Measurements from ENCODE around the gene RAPGEF1.

The RAPGEF1 gene

DNA sequence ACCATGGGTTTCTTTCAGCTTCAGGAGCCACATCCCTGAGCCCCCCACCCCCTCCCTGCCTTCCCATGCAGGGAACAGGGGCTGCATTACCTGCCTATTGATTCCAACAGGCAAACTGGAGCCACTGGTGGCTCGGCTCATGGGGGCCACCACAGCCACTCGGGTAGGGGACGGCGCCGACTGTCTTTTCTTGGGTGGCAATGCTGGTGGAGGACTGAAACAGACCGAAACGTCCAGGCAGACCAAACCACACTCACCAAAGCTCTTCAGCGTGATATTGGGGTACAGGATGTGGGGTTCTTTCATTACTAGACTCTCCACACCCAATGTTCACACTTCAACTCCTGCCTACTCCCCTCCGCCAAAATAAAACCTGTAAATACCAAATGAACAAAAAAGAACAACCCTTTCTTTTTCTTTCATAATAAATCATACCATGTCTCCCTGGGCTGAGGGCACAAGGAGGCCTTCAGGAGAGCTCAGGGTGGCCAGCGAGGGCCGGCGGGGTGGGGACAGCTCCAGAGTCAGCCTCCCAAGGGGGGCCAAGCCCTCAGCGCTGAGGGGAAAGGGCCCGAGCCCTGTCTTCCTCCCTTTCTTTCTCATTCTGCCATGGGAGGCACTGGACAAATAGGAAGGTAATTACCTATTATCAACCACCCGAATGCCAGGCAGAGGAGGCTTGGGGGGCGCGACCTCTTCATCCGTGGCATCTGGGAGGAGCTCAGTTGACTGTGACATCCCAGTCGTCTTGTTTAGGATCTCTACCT is 111.2 kb downstream of the RAPGEF1 start:
- DNase-seq, result no peak

DNA sequence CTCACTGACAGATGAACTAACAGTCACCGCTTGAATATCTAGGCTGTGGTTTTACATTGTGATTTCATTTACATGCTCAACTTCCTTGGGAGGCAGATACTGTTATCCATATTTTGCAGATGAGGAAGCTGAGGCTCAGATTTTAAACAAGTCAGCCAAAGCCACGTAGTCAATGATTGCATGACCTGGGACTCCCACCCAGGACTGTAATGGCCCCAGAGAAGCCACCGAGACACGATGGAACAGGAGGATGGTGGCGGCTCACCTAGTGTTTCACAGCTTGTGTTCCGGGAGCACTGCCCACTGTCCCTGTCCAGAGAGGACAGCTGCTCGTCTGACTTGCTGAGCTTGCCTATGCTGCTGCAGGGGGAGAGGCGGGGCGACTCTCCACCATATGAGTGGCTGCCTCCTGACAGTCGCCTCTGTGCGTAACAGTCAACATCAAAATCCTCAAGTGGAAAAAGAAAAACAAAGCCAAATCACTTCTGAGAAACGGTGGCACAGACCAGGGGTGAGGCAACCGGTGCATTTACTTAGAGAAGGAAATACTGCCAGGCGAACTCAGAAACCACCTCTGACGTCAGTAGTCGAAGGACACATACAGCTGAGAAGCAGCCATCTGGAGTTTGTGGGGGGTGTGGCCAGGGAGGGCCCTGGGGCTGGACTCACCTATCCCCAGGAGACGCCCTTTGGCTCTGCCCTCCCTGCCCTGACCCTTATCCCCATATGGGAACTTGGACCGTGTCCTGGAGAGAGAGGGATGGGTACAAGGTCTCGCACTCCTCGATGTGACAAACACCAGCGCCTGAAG is 112.0 kb downstream of the RAPGEF1 start:
- DNase-seq, result no peak

DNA sequence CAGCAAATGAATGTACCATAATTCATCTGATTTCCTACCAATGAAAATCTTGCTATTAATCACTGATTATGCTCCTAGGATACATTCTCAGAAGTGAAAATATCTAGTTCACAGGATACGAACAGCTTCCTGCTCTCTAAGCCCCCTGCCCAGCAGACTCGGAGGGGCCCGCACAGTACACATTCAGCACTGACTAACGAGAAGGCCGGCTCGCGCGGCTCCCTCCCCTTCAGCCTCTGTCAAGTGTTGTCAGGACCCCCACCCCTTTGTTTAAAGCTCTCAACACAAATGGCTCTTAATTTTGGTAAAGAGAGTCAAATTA is 112.6 kb downstream of the RAPGEF1 start:
- DNase-seq, result no peak

DNA sequence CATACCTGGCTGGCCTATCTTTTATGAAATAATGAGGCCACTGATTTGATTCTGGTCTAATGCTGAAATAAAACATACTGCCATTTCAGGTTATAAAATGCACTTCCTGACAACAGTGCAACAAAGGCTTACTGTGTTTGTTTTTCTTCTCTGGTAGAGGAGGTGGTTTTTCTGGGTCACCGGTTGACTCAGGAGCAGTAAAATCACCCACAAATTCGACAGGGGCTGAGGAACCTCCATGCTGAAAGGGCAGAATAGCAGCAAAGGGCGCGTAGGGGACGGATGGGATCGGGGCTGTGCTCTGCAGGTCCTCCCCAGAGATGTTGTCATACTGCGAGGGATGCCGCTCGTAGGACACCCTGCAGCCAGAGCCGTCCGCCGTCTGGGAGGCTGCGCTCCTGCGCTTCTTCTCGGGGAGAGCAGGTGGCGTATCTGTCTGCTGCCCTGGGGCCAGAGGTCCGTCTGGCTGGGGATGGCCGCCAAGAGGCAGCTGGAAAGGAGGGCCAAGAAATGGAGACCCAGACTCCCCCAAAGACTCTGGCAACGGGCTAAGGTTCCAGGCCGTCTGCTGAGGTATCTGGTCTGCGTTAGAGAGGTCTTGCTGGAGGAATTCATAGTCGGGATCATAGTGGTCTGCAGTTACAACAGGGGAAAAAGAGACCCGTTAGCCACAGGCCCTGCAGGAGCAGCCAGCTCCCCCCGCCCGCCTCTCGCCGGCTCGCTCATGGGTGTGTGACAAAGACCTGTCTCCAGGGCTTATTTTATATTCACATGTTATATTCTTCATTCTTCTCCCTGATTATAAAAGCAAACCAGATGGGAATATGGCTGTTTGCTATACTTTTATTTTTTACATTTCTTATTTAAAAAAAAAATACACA is 113.8 kb downstream of the RAPGEF1 start:
- DNase-seq, result no peak

DNA sequence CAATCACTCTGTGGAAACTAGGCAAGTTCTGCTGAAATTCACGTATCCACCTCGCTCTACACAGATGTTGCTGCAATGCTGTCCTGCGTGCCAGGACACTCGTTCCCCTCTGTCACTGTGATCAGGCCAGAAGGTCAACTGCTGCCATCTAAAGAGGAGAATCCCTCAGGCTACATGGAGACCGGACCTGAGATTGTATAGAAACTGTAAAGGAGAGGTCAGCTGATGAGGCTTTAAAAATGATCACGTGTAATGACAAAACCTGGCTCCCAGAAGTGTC is 114.4 kb downstream of the RAPGEF1 start:
- no peak for DNase-seq

DNA sequence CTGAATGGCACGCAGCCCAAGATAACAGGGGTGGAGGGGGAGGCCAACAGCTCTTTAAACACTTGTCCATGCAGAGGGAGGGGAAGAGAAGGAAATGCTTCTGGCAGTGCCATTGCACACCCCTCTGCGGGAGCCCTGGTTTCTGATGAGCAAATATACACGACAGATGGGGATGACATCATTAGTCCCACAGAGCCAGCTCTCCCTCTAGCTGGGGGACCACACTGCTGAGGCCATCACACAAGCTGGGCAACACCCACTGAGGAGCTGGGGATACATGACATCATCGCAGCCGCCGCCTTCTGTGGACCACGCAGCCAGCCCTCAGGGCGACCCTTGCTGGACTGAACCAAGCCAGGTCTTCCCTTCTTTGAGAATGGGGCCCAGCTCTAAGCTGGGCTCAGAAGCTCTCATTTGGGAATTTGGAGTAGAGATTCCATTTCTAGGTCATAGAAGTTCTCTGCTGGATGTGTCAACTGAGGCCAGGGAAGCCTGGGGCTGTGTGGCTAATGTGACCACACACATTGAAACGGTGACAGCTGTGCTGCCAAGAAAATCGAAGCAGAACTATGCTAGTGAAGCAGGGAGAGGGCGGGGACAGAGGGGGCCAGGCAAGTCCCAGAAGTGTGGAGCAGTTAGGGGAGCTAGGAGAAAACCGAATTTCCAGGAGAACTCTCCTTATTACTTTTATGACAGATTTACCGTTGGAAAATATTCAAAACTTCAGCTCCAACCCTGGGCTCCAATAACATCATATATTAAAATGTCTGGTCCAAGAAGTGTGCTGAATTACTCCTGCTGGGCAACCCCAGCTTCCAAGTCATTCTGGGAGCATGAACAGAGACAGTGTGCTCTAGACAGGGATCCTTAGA is 115.0 kb downstream of the RAPGEF1 start:
- no peak for DNase-seq

DNA sequence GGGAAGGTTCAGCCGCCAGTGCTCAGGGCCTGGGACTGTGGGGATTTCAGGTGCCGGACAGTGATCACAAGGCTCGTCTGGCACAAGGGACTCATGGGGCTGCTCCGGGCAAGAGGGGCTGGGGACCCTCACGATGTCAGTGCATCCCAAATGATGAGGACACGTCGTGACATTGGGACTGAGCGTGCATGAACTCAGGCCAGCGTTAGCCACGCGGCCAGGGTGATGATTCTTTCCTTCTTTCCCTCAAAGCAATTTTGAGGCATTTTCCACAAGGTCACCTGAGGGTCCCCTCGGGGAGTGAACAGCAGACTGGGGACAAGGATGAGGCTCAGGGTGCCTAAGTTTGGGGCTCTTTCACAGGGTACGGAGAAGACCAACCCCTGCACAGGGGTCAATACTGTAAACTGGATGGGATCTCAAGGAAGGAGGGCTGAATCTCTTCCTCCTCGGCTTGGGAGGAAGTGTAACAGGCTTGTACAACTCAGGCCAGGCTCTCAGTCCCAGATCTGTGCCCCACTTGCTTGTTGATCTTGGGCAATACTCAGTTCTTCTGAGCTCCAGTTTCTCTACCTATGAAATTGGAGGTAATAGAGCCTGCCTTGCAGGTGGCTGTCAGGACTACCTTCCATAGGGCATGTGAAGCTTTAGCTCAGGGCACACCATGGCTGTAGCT is 116.1 kb downstream of the RAPGEF1 start:
- DNase-seq, result no peak

DNA sequence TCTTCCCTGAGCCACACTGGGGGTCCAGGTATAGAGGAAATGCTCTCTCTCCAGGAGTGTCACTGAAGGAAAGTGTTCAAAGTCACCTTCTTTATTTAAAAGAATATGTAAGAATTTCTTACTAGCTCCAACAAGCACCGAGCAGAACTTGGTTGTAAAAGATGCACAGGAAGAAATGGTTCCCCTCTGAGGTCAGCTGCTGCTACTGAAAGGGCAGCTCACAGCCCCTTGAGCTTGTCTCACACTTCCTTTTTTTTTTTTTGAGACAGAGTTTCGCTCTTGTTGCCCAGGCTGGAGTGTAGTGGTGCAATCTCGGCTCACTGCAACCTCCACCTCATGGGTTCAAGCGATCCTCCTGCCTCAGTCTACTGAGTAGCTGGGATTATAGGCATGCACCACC is 117.4 kb downstream of the RAPGEF1 start:
- DNase-seq, result no peak

DNA sequence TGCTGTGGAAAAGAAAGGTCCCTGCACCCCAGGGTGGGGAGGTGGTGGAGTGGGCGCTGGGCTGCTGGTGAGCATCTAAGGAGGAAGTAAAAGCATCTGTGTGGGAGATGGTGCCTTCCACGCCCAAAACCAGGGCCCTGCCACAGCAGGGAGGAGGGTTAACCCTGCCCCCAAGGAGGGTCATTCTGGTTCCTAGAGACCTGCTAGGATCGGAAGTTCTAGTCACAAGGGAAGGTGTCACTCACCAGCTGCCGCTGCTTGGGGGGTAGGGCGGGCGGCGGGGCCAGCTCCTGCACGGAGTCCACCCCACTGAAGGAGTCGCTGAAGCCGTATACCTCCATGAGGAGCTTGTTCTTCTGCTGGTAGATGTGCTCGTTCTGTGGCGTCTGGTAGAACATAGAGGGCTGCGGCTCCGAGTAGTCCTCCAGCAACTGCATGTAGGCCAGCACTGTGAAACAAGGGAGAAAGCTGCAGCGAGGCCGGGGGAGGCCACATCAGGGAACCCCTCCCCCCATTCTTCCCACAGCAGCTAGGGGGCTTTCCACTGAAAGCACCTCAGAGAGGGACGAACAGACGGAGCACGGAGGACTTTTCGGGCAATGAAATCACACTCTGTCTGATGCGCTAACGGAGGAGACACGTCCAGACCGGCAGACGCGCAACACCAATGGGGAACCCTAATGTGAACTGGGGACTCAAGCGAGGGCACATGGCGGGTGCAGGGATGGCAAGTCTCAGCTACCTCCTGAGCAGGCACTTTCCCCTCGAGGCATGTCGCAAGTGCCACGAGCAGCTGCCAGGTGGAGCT is 118.1 kb downstream of the RAPGEF1 start:
- no peak for DNase-seq

DNA sequence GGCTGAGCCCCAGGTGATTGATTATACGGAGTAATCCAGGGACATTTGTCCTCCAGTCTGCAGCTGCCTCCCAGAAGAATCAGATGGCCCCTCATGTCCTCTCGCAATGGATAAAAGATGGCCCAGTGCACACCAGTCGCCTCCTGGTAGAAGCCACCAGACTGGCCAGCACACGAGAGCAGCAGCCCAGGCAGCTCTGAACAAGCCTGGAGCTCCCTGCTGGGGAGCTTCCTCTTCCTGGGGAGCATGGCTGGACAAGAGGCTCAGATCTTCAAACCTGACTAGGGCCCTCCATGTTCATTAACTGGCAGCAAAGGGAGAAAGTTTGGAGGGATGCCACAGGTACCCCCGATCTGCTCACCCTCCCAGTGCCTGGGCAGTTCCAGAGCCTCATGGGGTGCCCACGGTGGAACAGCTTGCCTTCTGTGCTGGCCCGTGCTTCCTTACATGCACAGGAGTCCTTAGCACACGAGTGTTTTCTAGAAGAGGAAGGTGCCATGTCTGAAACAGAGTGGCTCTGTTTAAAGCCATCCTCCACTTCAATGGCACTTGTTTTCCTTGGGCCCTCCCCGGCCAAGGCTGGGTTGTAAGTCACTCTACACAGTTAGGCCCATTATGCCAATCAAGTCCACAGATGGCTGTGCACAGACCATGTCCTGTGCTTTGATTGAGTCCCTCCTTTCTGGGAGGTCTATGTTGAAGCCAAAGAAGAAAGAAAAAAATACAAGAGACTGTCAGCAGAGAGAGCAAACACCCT is 118.9 kb downstream of the RAPGEF1 start:
- peak in 6 of 56 donors; percentile 15 to 32 (median 28) for DNase-seq

DNA sequence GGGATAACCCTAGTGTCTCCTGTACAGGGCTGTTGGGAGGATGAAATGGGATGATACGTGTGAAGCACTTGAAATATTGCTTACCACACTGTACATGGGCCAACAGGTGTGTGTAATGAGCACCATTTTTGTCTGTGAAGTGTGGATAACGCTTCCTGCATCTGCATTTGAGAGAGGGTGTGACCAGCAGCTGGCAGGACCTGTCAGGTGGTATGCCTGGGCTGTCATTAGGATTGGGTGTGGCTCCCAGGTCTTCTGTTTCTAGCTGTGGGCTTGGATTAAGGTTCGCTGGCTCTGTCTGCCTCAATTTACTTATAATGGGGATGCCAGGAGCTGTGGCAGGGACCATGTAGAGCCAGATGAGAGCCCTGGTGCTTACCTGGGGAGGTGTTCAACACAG is 120.2 kb downstream of the RAPGEF1 start:
- no peak for DNase-seq

DNA sequence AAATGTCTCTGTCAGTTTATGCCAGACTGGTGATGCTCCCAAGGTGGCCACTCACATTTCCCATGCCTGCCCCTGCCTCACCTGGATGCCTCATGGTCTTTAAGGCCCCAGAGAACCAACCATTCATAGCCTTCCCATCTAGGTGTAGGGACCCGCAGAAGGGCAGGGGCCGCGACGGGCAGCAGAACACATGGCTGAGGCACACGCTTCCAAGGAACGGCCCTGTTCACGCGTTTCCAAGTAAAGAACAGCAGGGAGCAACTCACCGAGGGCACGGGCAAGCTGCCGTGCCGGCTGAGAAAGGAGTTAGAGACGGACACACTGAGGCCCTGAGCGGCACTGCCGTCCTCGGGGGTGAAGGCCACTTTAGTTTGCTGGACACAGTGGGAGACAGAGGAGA is 121.1 kb downstream of the RAPGEF1 start:
- DNase-seq, result no peak

DNA sequence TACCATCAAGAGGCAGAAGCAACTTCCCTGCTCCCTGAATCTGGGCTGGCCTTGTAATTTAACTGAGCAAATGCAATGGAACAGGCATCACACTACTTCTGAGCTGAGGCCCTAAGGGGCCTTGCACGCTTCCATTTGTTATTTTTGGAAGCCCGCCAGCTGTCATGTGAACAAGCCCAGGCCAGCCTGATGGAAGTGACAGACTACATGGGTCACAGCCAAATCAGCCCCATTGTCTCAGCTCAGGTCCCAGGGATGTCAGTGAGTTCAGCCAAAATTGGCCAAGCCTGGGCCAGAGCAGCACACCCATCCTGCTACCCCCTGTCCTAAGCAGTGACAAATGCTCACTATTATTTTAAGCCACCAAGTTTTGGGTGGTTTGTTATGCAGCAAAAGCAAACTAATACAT is 121.8 kb downstream of the RAPGEF1 start:
- DNase-seq, result peak in 3 of 56 donors; percentile 27 to 73 (median 31)

DNA sequence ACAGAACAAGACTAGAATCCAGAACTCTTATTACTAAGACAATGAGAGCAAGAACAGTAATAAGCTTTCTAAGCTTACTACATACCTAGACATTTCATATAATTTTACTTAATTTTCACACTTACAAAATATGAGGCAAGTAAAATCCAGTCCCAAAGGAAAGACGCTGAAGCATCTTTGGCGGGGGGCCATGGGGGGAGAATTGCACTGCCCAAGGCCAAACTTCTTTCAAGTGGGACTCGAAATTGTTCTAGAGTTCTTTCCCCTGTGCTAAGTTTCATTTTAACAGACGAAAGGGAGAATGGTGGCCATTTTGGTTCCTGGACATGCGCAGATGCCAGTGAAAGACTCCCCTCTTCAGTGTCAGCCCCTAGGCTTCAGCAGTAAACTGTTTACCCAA is 122.3 kb downstream of the RAPGEF1 start:
- no peak for DNase-seq

DNA sequence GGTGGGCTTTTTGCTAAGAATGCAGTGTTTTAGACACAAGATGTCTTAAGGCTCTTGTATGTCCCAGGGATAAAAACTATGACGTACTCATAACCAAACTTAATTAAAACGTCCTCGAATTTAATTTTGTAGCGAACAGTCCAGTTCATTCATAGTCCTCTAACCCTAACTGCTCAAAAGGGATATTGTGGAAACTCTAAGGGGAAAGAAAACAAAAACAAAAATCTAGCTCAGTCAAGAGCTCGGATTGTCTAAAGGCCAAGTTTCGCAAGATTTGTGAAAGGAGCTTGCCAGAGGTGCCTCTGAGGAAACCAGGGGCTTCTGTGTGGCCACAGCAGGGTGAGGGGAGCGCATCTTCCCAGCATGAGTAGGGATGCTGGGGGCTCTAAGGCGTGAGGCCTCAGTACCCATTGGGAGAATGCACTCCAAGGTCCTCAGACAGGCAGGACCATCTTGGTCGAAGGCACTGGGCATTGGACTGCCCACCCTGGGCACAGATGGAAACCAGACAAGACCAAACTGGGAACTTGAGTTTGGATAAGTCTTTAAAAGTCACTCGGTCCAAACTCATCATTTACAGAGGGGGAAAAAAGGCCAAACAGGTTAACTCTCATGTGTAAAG is 122.8 kb downstream of the RAPGEF1 start:
- no peak for DNase-seq

DNA sequence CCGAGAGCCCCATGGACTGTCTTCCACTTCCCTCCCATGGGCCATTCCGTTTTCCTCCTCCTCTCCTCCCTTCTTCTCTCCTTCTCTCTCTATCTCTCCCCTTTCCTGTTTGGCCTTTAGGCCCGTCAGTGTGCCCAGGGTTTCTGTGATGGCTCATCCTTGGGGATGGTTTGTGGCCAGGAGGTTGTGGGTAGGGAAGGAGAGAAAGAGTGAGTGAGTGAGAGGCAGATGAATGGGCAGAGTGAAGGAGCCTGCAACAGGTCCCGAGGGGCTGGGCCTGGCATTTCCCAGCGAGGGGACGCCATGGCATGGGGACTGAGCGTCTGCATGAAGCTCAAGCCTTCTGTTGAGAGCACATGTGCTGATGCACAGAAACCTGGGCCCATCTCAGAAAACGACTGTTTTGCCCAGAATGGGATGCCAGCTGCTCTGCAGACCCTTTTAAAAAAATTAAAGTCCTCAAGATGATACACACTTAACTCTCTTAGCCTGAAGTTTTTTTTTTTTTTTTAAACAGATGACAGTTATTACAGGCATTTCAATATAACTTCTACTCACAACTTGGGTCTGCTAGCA is 125.4 kb downstream of the RAPGEF1 start:
- DNase-seq, result no peak

DNA sequence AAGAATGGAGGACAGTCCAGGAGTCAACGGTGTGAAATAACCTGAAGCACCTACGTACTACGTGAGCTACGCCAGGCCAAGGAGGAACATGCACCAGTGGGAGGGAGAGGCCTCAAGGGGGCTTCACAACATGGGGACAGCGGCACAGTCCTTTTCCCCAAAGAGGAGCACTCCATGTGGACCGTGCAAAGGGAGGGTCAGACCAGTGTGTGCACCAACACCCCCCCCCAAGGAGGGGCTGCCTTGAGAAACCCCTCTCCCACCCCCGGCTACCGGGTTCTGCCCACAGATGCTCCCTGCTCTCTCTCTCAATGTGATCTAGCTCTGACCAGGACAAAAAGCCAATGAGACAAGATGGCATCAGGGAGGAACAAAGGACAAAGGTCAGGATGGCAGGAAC is 126.0 kb downstream of the RAPGEF1 start:
- DNase-seq, result no peak

DNA sequence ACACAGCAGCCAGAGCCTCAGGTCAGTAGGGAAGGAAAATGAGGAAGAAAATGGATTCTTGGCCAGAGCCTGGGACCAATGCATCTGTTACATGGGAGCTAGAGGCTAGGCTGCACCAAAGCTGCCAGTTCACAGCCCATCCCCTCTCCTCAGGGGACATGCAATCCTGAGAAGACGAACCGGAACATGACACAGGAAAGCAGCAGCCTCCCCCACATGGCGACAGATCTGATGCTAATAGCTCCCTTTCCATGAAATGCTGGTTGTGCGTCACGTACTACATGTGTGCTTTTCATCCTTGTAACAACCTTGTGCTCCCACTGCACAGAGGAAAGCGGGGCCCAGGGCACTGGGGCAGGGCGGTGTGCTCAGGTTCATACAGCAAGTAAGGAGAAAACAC is 127.0 kb downstream of the RAPGEF1 start:
- peak in 5 of 56 donors; percentile 21 to 39 (median 29) for DNase-seq
